HG03520 (cell line): ENCODE results near the gene CCDC148.
A peak's percentile ranks its signal among the peaks of the same experiment; 100 is the strongest.
"Not testable (repeated sequence)": the region's sequence is repeated elsewhere in the genome, so short reads cannot be mapped to it uniquely, and the experiment has no call there.

Experiments used
- ATAC-seq: cut with Tn5 transposase; IDR thresholded peaks from one replicate; pipeline ENCODE4 v1.9.1; 2021; ENCODE audit warnings: mild to moderate bottlenecking, moderate library complexity; ENCODE audit not compliant: unreplicated experiment

Gene CCDC148

DNA sequence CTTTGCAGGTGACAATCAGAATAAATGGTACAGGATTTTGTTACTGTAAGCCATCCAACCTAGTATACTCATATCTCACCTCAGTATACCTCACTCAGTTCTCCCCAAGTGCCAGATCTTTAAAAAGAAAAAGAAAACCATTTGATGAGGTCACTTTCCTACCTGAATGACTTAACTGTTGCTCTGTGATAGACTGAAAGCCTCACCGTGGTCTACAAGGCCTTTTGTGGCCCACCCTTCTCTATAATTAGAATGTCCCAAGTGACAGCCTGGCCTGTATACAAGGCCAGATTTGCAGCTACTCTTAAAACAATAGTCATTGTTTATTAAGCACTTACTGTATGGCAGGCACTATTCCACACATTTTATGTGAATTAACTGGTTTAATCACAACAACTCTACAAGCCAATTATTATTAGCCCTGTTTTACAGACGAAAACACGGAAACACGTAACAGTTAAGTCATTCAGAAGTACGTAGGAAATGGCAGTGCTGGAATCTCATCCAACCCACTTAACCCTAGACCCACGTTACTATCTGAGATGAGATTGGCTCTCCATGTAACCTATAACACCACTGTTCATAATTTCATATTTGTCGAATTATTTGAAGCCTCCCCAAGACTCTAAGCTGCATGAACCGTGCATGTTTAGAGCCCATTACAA lies 28.5 kb upstream of the CCDC148 start:
- peak; percentile 56 for ATAC-seq

DNA sequence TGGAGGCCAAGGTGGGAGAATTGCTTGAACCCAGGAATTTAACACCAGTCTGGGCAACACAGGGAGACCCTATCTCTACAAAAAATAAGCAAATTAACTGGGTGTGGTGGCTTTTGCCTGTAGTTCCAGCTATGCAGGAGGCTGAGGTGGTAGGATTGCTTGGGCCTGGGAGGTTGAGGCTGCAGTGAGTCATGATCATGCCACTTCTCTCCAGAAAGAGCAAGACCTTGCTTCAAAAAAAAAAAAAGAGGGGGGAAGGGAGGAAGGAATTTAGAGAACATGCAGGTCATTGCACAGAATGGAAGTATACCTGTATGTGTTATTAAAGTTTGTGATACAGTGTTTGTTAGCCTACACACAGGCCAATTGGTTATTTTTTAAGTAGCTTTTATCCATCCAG lies 26.0 kb upstream of the CCDC148 start:
- ATAC-seq = no peak

DNA sequence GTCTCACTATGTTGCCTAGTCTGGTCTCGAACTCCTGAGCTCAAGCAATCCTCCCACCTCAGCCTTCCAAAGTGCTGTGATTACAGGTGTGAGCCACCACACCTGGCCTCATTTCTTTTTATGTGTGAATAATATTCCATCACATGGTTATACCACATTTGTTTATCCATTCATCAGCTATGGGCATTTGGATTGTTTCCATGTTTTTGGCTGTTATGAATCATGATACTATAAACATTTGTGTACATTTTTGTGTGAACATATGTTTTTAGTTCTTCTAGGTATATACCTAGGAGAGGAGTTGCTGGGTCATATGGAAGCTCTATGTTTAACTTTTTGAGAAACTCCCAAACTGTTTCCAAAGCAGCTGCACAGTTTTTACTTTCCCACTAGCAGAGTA lies 24.6 kb upstream of the CCDC148 start:
- ATAC-seq = no peak

DNA sequence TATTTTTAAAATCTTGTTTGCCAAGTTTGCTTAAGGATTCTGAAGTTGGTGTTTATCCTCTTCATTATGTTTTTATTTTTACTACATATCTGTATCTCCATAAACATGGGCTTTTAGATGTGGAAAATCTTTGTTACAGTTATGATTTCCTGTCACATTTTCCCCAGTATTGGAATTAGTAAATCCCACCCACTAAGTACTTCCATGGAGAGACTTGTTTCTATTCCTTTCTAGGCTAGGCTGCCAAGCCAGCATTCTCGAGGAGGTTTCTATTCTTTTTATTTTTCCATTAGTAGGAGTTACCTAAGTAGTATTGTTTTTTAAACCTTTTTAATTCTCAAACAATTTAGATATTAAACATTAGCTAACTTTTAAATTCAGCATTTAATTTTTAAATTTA lies 22.3 kb upstream of the CCDC148 start:
- no peak for ATAC-seq

DNA sequence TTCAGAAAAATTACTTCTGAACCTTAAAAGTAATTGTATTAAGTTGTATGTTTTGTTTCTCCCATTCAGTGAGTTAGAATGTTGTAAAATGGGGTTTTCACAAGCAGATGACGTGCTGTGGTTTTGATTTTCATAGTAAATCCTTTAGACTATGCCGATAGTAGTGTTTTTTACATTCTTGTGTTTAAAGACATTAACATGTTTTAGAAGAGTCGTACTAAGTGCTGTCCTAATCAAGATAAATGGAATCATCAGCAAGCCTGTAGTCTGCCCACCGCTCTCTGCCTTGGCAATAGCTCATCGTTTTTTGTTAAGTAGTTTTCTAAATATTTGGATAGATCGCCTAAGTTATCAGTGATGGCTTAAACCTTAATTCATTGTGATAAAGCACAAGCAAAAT lies 21.7 kb upstream of the CCDC148 start:
- no peak for ATAC-seq

DNA sequence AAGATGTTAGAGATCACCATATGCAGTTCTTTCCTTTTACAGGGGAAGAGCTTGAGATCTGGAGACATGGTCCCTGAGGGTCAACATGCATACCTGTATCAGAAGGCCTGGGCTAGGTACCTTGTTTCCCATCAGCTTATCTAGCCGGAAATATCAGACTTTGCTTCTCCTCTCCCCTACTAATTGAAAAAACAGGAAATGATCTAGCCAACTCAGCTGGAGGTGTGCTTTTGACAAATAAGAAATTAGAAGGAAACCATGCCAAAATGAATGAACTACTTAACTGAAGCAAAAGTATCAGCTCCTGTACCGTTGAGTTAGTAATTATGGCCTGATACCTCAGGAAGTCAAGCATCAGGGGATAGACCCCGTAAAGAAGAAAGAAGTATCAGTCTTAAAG lies 20.6 kb upstream of the CCDC148 start:
- no peak for ATAC-seq

DNA sequence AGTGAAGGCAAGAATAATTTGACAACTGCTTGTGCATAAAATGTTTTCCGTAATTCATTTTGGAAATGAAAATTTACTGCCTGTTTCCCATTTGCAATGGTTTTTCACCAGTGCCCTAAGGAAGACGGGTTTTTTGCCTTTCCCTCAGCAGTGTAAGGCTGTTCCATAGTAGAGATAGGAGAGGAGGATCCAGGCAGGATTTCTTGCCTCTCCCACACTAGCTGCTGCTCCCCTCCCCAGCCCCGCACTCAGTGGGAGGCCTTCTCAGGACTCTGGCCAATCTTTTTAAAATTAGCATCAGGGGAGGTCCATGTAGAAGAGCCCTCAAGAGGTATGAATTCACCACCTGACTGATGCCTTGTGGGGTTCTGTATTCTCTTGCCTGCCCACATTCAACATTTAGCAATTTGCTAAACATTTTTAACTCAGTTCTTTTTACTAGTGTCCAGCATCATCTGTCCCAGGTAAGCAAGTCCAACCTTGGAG lies 18.0 kb upstream of the CCDC148 start:
- not testable (repeated sequence) for ATAC-seq

DNA sequence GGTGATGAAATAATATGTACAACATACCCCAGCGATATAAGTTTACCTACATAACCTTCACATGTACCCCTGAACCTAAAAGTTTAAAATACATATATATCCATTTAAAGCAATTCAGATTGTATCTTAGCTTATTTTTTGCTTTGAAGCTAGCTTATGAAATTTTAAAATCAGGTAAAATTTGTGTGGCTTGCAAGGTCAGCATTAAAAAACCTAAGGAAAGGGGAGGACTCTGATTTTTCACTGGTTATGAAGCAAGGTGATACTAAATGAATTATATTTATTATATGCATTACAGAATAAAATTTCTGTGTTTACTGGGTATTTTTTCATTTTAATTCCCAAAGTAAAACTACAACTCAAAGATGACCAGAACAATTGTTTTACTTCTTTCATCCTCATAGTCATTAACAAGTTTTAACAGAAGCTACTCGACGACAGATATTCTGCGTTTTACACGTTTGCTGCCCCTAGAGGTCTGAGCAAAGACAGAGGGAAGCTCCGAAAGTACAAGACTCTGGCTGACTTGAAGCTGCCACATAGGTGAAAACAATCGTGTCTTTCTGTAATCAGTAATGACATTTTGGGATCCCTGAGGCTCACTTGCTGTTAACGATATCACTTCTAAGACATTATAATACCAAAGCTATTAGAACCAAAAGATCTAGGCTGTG lies 17.3 kb upstream of the CCDC148 start:
- ATAC-seq = no peak

DNA sequence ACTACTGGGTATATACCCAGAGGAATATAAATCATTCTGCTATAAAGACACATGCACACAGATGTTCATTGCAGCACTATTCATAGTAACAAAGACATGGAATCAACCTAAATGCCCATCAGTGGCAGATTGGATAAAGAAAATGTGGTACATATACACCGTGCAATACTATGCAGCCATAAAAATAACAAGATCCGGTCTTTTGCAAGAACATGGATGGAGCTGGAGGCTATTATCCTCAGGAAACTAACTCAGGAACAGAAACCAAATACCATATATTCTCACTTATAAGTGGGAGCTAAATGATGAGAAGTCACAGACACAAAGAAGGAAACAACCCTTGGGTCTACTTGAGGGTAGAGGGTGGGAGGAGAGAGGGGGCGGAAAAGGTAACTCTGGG lies 16.7 kb upstream of the CCDC148 start:
- ATAC-seq = not testable (repeated sequence)

DNA sequence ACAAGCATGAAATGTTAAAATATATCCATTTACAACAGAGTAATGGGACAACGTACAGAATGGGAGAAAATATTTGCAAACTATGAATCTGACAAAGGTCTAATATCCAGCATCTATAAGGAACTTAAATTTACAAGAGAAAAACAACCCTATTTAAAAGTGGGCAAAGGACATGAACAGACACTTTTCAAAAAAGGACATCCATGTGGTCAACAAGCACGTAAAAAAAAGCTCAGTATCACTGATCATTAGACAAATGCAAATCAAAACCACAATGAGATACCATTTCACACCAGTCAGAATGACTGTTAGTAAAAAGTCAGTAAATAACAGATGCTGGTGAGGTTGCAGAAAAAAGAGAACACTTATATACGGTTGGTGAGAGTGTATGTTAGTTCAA lies 16.3 kb upstream of the CCDC148 start:
- ATAC-seq = not testable (repeated sequence)

DNA sequence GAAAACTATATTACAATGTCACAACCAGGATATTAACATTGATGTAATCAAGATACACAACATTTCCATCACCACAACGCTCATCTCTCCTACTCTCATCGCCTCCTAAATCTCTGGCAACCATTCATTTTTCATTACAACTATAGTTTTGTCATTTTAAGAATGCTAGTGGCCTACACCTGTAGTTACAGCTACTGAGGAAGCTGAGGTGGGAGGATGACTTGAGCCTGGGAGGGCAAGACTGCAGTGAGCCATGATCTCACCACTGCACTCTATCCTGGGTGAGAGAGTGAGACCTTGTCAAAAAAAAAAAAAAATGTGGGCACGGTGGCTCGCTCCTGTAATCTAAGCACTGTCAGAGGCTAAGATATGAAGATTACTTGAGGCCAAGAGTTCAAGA lies 10.7 kb upstream of the CCDC148 start:
- no peak for ATAC-seq

DNA sequence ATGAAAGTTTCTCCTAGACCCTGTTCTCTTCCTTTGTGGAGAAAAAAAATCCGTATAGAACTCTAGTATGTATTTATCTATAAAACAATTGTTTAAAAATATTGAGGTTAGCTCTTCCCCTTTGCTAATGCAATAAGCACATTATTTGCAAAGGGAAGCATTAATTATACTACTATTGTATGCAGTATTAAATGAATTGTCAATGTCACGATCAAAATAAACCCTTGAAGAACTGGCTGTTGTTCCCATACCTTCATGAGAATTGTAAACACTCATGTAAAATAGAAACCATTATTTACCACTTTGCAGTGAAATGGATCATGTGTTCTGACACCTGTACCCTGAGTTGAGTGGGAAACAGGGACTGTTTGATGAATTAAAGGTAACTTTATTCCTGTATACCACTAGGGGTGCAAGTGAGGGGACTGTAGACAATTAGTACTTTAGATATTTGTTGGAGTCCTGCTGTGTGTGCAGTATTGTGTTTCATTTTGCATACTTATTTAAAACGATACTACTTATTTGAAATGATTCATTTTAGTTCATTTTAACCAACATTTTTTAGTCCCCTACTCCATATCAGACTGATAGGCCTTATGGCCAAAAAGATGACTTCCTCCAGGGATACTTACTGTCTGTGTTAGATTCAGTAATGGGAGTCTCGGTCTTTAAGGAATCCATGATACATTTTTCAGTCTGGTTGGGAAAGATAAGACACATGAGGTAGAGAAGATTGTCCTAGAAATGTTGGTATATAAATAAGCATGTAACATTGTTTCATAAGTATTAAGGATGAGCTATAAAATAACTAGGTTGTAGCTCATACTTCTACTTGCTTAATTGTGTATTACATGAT lies 8.1 kb upstream of the CCDC148 start:
- ATAC-seq = peak; percentile 75

DNA sequence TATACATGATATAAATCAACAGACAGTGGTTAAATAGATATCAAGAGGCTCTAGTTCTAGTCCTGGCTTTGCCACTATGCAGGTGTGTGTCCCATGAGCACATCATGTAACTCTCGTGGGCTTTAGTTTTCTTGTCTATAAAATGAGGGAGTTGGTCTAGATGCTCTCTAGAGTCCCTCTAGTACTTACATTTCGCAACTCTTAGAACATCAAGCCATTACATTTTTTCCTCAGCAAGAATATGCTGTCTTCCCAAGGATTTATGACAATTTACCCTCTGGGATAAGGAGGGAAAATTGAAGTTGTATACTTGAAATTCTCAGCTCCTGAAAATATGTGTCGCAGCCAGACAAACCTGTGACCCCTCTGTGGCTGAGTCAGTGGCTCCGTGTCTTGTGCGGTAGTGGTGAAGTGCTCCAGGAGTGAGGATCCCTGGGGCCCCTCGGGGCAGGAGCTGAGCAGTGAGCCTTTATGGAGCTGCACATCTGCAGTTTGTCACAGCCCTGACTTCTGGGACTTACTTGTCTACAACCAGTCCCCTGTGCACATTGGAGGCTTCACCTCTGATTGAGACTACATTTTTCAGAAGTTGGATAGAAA lies 7.0 kb upstream of the CCDC148 start:
- ATAC-seq = no peak

DNA sequence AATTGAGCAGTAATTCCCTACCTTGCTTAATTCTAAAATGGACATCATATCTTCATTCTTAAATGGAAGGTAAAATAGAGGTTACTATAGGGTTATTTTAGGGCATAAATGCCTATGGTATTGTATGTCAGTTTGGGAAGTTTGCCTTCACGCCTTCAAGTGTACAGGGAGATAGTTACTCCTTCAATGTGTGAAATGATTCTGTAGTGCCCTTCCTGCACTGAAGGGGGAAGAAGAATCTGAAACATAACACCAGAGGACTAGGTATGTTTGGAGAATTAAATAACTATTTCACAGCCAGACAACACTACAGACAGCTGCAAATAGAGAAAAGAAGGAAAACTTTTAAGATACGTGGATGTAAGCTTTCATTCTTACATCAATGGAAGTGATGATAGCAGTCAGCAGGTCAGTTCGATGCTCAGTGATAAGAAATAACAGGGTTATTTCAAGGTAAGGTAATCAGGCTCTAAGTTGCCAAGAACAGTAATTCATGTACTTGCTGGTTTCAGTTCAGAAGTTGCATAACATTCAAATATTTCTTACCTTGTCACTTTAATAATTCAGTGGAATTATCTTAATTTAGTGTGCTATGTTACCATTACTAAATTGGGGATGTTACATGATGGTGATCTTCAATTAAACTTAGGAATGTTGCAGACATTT lies 4.2 kb upstream of the CCDC148 start:
- no peak for ATAC-seq

DNA sequence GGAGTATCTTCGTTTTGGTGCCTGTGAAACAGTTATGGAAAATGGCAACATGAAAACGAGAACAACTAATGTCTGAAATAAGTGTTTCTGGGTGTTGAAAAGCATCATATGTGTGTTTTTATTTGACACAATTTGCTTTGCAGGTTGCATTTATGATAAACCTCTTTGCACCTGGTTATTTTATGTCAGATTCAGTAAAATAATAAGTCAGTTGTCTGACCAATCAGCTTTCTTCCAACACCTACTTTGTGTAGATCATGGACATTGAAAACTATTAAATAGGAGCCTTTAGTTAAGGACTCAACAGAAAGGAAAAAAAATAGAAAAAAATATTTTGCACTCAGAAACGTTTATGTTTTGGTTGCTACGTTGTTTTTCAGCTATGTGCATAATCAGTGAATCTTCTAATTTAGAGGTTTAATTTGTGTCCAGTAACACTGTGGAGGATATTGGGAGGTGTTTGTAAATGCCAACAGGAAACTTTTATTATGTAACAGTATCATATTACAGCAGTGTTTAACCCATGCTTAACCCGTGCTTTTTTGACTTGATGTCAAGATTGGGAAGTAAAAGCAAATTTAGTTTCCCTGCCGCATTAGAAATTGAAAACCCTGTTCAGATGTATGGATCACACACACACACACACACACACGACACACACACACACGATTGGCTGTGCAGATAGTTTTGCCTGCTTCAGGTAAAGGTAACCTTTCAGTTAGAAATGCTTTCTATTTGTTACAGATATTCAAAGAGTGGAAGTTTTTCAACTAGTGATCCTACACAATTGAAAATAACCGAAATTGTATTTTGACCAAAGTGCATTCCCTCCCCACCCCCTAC lies 2.8 kb upstream of the CCDC148 start:
- no peak for ATAC-seq

DNA sequence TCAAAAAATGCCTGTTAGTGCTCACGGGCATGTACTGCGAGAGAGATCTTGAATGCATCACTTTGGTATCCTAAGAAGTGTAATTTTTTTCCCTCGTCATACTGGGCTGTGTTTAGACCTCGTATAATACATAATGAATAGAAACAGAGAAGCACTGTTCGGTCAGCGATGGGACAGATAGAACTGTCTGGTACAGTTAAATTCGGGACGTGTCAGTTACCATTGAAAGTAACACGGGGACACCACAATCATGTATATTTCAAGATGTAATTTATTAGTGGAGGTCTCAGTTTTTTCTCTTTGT lies 2.0 kb upstream of the CCDC148 start:
- no peak for ATAC-seq

DNA sequence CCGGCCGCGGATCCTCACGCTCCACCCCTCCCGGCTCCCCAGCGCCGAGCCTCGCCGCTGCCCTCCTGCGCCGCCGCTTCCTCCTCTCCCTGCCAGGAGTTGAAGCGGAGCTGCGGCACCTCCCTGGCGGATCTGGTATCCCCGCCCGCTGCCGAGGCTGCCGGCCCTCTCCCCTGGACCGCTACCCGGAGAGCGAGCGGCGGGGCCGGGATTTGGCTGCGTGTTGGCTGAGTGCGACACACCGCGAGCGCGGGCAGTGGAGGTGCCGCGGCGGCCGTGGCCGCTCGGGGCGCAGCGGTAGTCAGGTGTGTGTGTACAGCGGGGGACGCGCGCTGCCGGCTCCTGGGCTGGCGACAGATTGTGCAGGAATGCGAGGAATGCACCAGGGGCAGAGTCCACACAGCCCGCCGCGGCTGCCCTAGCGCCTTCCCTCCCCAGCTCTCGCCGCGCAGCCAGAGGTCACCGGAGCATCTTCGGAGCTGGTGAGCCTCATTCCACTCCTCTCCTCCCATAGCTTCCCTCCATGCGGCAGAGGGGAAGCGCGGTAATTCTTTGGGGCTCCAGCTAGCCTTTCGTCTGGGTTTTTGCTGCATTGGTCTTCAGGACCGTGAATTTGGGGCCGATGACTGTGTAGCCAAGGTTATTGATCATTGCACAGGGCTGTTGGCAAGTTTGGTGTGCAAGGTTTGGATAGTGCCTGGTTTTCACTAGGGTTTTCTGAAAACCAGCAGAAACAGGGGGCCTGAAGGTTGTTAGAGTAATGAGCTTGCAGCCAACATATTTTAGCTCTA lies 1.5 kb upstream of the CCDC148 start:
- ATAC-seq = peak; percentile 38

DNA sequence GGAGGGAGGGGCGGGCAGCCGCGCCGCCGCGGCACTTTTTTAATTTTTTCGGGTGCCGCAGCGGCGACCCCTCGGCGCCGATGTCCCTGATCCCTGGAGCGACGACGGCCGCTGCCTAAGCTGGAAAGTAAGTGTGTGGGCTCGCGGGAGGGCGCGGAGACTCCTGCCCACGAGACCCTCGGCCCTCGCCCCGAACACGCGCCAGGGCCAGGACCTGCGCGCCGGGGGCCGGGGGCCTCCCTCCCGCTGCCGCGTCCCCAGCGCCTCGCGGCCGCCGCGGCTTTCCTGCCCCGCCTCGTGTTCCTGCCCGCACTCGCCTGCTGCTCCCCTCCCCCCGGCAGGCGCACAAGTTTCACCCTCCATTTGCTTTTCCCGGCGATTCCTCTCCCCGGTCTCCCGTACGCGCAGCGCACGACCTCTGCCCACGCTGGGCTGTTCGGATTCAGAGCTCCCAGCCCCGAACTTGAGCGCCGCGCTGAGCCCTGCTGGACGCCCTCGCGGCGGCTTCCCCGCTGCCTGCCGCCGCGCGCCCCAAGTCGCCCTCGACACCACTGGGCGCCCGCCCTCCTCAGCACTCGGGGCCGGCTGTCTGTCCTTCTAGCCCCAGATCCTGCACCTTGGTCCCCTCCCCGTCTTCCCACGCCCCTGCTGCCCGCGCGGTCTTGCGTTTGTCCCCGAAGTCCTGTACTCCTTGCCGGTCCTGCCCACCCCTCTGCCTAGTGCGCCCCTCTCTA lies 706 bp upstream of the CCDC148 start:
- ATAC-seq = peak; percentile 28

DNA sequence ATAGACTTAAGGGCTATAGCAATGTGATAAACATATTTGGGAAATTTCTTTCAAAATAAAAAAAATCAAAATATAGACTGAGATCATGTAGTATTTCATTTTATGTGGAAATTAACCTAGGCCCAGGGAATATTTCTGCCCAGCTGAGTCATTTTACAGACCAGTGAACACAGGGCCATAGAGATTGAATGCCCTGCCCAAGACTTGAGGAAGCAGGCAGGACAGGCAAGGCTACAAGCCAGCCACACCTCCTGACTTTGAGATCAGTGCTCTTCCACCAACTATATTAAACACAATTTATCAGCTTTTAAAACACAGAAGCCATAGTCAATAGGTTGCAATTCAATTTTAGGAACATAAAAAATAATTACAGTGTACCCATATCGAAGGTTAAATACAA lies 12.9 kb downstream of the CCDC148 start:
- no peak for ATAC-seq
